Measurements from ENCODE around the gene UBP1.

DNA sequence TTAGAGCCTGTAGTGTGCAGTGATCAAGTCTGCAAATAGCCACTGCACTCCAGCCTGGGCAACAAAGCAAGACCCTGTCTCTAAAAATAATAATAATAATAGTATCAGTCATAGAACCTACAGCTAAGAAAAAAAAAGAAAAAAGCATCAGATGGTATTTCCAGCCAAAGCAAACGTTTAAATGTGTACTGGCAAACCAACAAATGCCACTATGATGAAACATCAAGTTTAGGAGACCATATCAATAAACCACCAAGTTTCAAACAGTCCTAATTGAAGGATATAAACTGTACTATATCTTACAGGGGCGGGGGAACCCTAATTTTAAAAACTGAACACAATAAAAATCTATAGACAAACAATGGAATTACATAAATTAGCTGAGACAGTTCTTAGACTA is 6.4 kb downstream of the UBP1 start:
- TF ChIP-seq, protein P1, sequence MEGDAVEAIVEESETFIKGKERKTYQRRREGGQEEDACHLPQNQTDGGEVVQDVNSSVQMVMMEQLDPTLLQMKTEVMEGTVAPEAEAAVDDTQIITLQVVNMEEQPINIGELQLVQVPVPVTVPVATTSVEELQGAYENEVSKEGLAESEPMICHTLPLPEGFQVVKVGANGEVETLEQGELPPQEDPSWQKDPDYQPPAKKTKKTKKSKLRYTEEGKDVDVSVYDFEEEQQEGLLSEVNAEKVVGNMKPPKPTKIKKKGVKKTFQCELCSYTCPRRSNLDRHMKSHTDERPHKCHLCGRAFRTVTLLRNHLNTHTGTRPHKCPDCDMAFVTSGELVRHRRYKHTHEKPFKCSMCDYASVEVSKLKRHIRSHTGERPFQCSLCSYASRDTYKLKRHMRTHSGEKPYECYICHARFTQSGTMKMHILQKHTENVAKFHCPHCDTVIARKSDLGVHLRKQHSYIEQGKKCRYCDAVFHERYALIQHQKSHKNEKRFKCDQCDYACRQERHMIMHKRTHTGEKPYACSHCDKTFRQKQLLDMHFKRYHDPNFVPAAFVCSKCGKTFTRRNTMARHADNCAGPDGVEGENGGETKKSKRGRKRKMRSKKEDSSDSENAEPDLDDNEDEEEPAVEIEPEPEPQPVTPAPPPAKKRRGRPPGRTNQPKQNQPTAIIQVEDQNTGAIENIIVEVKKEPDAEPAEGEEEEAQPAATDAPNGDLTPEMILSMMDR (conservative IDR thresholded peaks at IDR 0.05 in 1 of 2, IDR thresholded peaks at IDR 0.05 in 1 of 2; ENCODE audit: low read depth in 1 of 2, low read length in 2 of 2) = no peak
- TF ChIP-seq EZH2 (IDR thresholded peaks at IDR 0.05; ENCODE audit: low read length, missing control alignments) = no peak

Measured in fibroblast of lung (primary cell).